GM23338 (cell line): Measurements from ENCODE around the gene GAB2. TPM values are rescaled to one million over a fixed set of nuclear protein-coding genes. Genes with fewer than 3 reads are reported as not detected.

ENCODE experiments used
- ATAC-seq: fragments of 200-7000 bp; cut with Tn5 transposase; 3 replicates; pipeline ENCODE4 v1.9.1; 2020
- DNase-seq: peaks from one replicate; pipeline ENCODE4 v3.0.0-alpha.2; 2015; ENCODE audit warnings: low spot score
- H2AFZ ChIP-seq: fragments of 200-600 bp; sonication (generic); 2 replicates; pipeline ENCODE4 v1.8.0; 2016; ENCODE audit warnings: antibody characterized with exemption, mild to moderate bottlenecking, moderate library complexity
- H3F3A ChIP-seq: fragments of 200-600 bp; sonication (generic); replicated peaks from 2 replicates; pipeline ENCODE4 v1.8.0; 2017; ENCODE audit warnings: antibody characterized with exemption, mixed run types, low read depth
- H3K27ac ChIP-seq: fragments of 200-600 bp; sonication (generic); 2 replicates; pipeline ENCODE4 v1.6.1; 2016; ENCODE audit warnings: low read depth
- H3K27me3 ChIP-seq: fragments of 200-600 bp; sonication (generic); 2 replicates; pipeline ENCODE4 v1.8.0; 2016; ENCODE audit warnings: mild to moderate bottlenecking, mixed run types, moderate library complexity; ENCODE audit not compliant: insufficient read depth
- H3K36me3 ChIP-seq: fragments of 200-600 bp; sonication (generic); 2 replicates; pipeline ENCODE4 v1.8.0; 2016; ENCODE audit warnings: mild to moderate bottlenecking; ENCODE audit not compliant: insufficient read depth
- H3K4me1 ChIP-seq: fragments of 200-600 bp; sonication (generic); 2 replicates; pipeline ENCODE4 v1.8.0; 2016; ENCODE audit warnings: mild to moderate bottlenecking, moderate library complexity; ENCODE audit not compliant: insufficient read depth
- H3K4me2 ChIP-seq: fragments of 200-600 bp; sonication (generic); 2 replicates; pipeline ENCODE4 v1.7.1; 2017; ENCODE audit warnings: mixed run types
- H3K4me3 ChIP-seq: fragments of 200-600 bp; sonication (generic); 2 replicates; pipeline ENCODE4 v1.6.1; 2016; ENCODE audit warnings: mixed run types
- H3K79me2 ChIP-seq: fragments of 200-600 bp; sonication (generic); replicated peaks from 2 replicates; pipeline ENCODE4 v1.8.0; 2017; ENCODE audit warnings: mild to moderate bottlenecking; ENCODE audit not compliant: insufficient read depth
- H3K9me2 ChIP-seq: fragments of 200-600 bp; sonication (generic); 2 replicates; pipeline ENCODE4 v1.8.0; 2017; ENCODE audit not compliant: insufficient read depth
- H4K20me1 ChIP-seq: fragments of 200-600 bp; sonication (generic); replicated peaks from 2 replicates; pipeline ENCODE4 v1.8.0; 2017; ENCODE audit warnings: mild to moderate bottlenecking; ENCODE audit not compliant: insufficient read depth
- H3K27ac Mint-ChIP-seq: 2 replicates; pipeline ENCODE4 v1.8.0; 2020; ENCODE audit warnings: inconsistent platforms, mild to moderate bottlenecking, moderate library complexity, mixed read lengths
- H3K27me3 Mint-ChIP-seq: 3 replicates; pipeline ENCODE4 v1.8.0; 2022; ENCODE audit warnings: low read depth, mild to moderate bottlenecking, moderate library complexity, mixed read lengths, inconsistent platforms; ENCODE audit not compliant: insufficient read depth, poor library complexity
- H3K36me3 Mint-ChIP-seq: 3 replicates; pipeline ENCODE4 v1.8.0; 2021; ENCODE audit warnings: low read depth, mild to moderate bottlenecking, inconsistent platforms, moderate library complexity, mixed read lengths
- H3K4me1 Mint-ChIP-seq: 3 replicates; pipeline ENCODE4 v1.8.0; 2020; ENCODE audit warnings: mild to moderate bottlenecking, inconsistent platforms, mixed read lengths
- H3K4me3 Mint-ChIP-seq: 3 replicates; pipeline ENCODE4 v1.8.0; 2021; ENCODE audit warnings: moderate library complexity, mild to moderate bottlenecking, inconsistent platforms, mixed read lengths
- H3K9me3 Mint-ChIP-seq: 3 replicates; pipeline ENCODE4 v1.8.0; 2020; ENCODE audit warnings: moderate library complexity, mild to moderate bottlenecking, inconsistent platforms, mixed read lengths
- CREB1 ChIP-seq: fragments of 250-450 bp; sonication (Bioruptor Pico); IDR thresholded peaks from 2 replicates; pipeline ENCODE4 v1.5.0; 2020; ENCODE audit warnings: low read depth, mild to moderate bottlenecking, moderate library complexity
- EZH2 ChIP-seq: fragments of 200-600 bp; sonication (generic); IDR thresholded peaks from one replicate; pipeline ENCODE4 v1.8.0; 2017; ENCODE audit warnings: antibody characterized with exemption, mild to moderate bottlenecking, low read depth; ENCODE audit not compliant: unreplicated experiment
- EZH2phosphoT487 ChIP-seq: fragments of 200-600 bp; sonication (generic); IDR thresholded peaks from one replicate; pipeline ENCODE4 v1.8.1; 2018; ENCODE audit warnings: antibody characterized with exemption; ENCODE audit not compliant: unreplicated experiment
- JUNB ChIP-seq: IDR thresholded peaks from one replicate; pipeline ENCODE4 v1.6.1; 2016; ENCODE audit warnings: antibody characterized with exemption; ENCODE audit not compliant: unreplicated experiment
- NANOG ChIP-seq: IDR thresholded peaks from 2 replicates; pipeline ENCODE4 v1.6.1; 2016; ENCODE audit warnings: antibody characterized with exemption, borderline replicate concordance
- POLR2AphosphoS5 ChIP-seq: IDR thresholded peaks from 2 replicates; pipeline ENCODE4 v1.6.1; 2016; ENCODE audit warnings: antibody characterized with exemption, low read depth
- STAT1 ChIP-seq: IDR thresholded peaks from one replicate; pipeline ENCODE4 v1.6.1; 2016; ENCODE audit warnings: antibody characterized with exemption; ENCODE audit not compliant: unreplicated experiment
- ZNF331 ChIP-seq: fragments of 250-450 bp; sonication (Bioruptor Pico); IDR thresholded peaks from 2 replicates; pipeline ENCODE4 v1.5.0; 2020; ENCODE audit warnings: low read depth, mild to moderate bottlenecking, moderate library complexity
- polyA plus RNA-seq: library from polyadenylated mRNA; unstranded; fragments of >200 nt; fragmentation: Nextera tagmentation; extraction: Ambion mirVana; gene quantifications from 2 replicates; pipeline ENCODE4 v1.2.1, GENCODE V29; 2016
- total RNA-seq: library from RNA; depleted of rRNA; stranded (reverse); fragments of >200 nt; shearing (Covaris generic); gene quantifications from 2 replicates; pipeline ENCODE4 v1.2.3, GENCODE V29; 2014
- TF ChIP-seq, protein P1 (sequence below): IDR thresholded peaks from 2 replicates; pipeline ENCODE4 v1.6.1; 2016; ENCODE audit warnings: antibody characterized with exemption
- TF ChIP-seq, protein P2 (sequence below): IDR thresholded peaks from one replicate; pipeline ENCODE4 v1.6.1; 2018; ENCODE audit warnings: antibody characterized with exemption; ENCODE audit not compliant: unreplicated experiment
- TF ChIP-seq, protein P3 (sequence below): fragments of 250-450 bp; sonication (Bioruptor Pico); IDR thresholded peaks from 2 replicates; pipeline ENCODE4 v1.5.0; 2020; ENCODE audit warnings: mild to moderate bottlenecking, moderate library complexity
- TF ChIP-seq, protein P4 (sequence below), 2 experiments: fragments of 200-600 bp in 1 of 2; sonication (generic) in 1 of 2; conservative IDR thresholded peaks; 2 replicates each; pipeline versions ENCODE4 v1.5.1 to v1.6.1; 2016 to 2017; ENCODE audit warnings: antibody characterized with exemption in 2 of 2, low read depth in 2 of 2, mild to moderate bottlenecking in 2 of 2, moderate library complexity in 1 of 2

Gene GAB2
- total and polyA plus RNA-seq, 2 experiments from 2014 or later: 2.0 to 10.8 TPM

DNA sequence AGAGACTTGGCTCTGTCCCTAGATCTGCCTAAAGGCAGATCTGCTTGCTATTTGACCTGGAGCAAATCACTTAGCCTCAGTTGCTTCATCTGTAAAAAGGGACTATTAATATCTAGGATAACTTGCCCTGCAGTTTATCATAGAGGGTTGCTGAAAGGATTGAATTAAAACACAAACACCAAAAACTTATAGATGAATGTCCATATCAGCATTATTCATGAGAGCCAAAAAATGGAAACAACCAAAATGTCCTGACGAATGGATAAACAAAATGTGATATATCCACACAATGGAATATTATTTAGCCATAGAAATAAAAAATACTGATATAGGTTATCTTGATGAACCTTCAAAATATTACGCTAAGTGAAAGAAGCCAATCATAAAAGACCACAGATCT lies 161.7 kb downstream of the GAB2 start:
- Histone ChIP-seq H3K27me3 (no peaks in the 10 kb centered on the region), H3K79me2 (no peaks in the 10 kb centered on the region), H3F3A (no peaks in the 10 kb centered on the region), H3K9me2 (no peaks in the 10 kb centered on the region), H2AFZ (no peak overlapping the region), H3K27ac (no peak overlapping the region), H3K4me1 (peaks cover 4% of the 10 kb centered on the region; the same call in 1 of the 2 replicates), H3K36me3 (no peaks in the 10 kb centered on the region), H3K4me3 (no peak overlapping the region), H3K4me2 (no peak overlapping the region), H4K20me1 (no peaks in the 10 kb centered on the region)
- TF ChIP-seq, protein P1, sequence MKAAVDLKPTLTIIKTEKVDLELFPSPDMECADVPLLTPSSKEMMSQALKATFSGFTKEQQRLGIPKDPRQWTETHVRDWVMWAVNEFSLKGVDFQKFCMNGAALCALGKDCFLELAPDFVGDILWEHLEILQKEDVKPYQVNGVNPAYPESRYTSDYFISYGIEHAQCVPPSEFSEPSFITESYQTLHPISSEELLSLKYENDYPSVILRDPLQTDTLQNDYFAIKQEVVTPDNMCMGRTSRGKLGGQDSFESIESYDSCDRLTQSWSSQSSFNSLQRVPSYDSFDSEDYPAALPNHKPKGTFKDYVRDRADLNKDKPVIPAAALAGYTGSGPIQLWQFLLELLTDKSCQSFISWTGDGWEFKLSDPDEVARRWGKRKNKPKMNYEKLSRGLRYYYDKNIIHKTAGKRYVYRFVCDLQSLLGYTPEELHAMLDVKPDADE: no peak
- no peak for TF ChIP-seq STAT1
- TF ChIP-seq NANOG: no peak
- TF ChIP-seq, protein P2, sequence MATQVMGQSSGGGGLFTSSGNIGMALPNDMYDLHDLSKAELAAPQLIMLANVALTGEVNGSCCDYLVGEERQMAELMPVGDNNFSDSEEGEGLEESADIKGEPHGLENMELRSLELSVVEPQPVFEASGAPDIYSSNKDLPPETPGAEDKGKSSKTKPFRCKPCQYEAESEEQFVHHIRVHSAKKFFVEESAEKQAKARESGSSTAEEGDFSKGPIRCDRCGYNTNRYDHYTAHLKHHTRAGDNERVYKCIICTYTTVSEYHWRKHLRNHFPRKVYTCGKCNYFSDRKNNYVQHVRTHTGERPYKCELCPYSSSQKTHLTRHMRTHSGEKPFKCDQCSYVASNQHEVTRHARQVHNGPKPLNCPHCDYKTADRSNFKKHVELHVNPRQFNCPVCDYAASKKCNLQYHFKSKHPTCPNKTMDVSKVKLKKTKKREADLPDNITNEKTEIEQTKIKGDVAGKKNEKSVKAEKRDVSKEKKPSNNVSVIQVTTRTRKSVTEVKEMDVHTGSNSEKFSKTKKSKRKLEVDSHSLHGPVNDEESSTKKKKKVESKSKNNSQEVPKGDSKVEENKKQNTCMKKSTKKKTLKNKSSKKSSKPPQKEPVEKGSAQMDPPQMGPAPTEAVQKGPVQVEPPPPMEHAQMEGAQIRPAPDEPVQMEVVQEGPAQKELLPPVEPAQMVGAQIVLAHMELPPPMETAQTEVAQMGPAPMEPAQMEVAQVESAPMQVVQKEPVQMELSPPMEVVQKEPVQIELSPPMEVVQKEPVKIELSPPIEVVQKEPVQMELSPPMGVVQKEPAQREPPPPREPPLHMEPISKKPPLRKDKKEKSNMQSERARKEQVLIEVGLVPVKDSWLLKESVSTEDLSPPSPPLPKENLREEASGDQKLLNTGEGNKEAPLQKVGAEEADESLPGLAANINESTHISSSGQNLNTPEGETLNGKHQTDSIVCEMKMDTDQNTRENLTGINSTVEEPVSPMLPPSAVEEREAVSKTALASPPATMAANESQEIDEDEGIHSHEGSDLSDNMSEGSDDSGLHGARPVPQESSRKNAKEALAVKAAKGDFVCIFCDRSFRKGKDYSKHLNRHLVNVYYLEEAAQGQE: no peak
- no peak for TF ChIP-seq CREB1 (CRISPR knock-in tag)
- TF ChIP-seq EZH2: no peak
- no peak for TF ChIP-seq ZNF331
- TF ChIP-seq, protein P3, sequence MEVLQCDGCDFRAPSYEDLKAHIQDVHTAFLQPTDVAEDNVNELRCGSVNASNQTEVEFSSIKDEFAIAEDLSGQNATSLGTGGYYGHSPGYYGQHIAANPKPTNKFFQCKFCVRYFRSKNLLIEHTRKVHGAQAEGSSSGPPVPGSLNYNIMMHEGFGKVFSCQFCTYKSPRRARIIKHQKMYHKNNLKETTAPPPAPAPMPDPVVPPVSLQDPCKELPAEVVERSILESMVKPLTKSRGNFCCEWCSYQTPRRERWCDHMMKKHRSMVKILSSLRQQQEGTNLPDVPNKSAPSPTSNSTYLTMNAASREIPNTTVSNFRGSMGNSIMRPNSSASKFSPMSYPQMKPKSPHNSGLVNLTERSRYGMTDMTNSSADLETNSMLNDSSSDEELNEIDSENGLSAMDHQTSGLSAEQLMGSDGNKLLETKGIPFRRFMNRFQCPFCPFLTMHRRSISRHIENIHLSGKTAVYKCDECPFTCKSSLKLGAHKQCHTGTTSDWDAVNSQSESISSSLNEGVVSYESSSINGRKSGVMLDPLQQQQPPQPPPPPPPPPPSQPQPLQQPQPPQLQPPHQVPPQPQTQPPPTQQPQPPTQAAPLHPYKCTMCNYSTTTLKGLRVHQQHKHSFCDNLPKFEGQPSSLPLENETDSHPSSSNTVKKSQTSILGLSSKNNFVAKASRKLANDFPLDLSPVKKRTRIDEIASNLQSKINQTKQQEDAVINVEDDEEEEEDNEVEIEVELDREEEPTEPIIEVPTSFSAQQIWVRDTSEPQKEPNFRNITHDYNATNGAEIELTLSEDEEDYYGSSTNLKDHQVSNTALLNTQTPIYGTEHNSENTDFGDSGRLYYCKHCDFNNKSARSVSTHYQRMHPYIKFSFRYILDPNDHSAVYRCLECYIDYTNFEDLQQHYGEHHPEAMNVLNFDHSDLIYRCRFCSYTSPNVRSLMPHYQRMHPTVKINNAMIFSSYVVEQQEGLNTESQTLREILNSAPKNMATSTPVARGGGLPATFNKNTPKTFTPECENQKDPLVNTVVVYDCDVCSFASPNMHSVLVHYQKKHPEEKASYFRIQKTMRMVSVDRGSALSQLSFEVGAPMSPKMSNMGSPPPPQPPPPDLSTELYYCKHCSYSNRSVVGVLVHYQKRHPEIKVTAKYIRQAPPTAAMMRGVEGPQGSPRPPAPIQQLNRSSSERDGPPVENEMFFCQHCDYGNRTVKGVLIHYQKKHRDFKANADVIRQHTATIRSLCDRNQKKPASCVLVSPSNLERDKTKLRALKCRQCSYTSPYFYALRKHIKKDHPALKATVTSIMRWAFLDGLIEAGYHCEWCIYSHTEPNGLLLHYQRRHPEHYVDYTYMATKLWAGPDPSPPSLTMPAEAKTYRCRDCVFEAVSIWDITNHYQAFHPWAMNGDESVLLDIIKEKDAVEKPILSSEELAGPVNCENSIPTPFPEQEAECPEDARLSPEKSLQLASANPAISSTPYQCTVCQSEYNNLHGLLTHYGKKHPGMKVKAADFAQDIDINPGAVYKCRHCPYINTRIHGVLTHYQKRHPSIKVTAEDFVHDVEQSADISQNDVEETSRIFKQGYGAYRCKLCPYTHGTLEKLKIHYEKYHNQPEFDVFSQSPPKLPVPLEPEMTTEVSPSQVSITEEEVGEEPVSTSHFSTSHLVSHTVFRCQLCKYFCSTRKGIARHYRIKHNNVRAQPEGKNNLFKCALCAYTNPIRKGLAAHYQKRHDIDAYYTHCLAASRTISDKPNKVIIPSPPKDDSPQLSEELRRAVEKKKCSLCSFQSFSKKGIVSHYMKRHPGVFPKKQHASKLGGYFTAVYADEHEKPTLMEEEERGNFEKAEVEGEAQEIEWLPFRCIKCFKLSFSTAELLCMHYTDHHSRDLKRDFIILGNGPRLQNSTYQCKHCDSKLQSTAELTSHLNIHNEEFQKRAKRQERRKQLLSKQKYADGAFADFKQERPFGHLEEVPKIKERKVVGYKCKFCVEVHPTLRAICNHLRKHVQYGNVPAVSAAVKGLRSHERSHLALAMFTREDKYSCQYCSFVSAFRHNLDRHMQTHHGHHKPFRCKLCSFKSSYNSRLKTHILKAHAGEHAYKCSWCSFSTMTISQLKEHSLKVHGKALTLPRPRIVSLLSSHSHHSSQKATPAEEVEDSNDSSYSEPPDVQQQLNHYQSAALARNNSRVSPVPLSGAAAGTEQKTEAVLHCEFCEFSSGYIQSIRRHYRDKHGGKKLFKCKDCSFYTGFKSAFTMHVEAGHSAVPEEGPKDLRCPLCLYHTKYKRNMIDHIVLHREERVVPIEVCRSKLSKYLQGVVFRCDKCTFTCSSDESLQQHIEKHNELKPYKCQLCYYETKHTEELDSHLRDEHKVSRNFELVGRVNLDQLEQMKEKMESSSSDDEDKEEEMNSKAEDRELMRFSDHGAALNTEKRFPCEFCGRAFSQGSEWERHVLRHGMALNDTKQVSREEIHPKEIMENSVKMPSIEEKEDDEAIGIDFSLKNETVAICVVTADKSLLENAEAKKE (CRISPR knock-in tag): no peak
- no peak for TF ChIP-seq EZH2phosphoT487
- TF ChIP-seq JUNB: no peak
- TF ChIP-seq POLR2AphosphoS5: no peak
- TF ChIP-seq, protein P4, sequence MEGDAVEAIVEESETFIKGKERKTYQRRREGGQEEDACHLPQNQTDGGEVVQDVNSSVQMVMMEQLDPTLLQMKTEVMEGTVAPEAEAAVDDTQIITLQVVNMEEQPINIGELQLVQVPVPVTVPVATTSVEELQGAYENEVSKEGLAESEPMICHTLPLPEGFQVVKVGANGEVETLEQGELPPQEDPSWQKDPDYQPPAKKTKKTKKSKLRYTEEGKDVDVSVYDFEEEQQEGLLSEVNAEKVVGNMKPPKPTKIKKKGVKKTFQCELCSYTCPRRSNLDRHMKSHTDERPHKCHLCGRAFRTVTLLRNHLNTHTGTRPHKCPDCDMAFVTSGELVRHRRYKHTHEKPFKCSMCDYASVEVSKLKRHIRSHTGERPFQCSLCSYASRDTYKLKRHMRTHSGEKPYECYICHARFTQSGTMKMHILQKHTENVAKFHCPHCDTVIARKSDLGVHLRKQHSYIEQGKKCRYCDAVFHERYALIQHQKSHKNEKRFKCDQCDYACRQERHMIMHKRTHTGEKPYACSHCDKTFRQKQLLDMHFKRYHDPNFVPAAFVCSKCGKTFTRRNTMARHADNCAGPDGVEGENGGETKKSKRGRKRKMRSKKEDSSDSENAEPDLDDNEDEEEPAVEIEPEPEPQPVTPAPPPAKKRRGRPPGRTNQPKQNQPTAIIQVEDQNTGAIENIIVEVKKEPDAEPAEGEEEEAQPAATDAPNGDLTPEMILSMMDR (conservative IDR thresholded peaks at IDR 0.05; ENCODE audit: low read depth in 2 of 2): no peak
- no peak overlapping the region for H3K27ac Mint-ChIP-seq
- no peaks in the 10 kb centered on the region for H3K36me3 Mint-ChIP-seq
- H3K9me3 Mint-ChIP-seq: no peaks in the 10 kb centered on the region
- H3K27me3 Mint-ChIP-seq: no peaks in the 10 kb centered on the region
- ATAC-seq (no peak), DNase-seq (no peak)
- H3K4me3 Mint-ChIP-seq: no peak overlapping the region
- H3K4me1 Mint-ChIP-seq: peaks cover 4% of the 10 kb centered on the region; the same call in 1 of the 3 replicates
